ENCODE data around the gene NSD2.

NSD2 gene

GRCh38 chr4:1943928-1944327 lies 72.7 kb downstream of the NSD2 start:
- no peak overlapping the region for H3K27ac ChIP-seq
- POLR2A ChIA-PET (ENCODE audit: low non-redundant PET): no interaction called here
- no peak for DNase-seq (ENCODE audit: low spot score)
- CTCF ChIA-PET: no interaction called here
- no peak for TF ChIP-seq CTCF (conservative IDR thresholded peaks at IDR 0.05; ENCODE audit: low read depth)

- CTCF ChIA-PET: interaction anchor here (0.7 kb wide), 1 partner anchor 17 kb away, joined by 9 read pairs; no protein-coding TSS in a partner anchor
- POLR2A ChIA-PET (ENCODE audit: low non-redundant PET): no interaction called here
- DNase-seq (ENCODE audit: low spot score): no peak
- TF ChIP-seq CTCF (conservative IDR thresholded peaks at IDR 0.05; ENCODE audit: low read depth): no peak
- peak overlapping the region; percentile 20 for H3K27ac ChIP-seq
These were observed 74.1 kb downstream of the NSD2 start for GRCh38 chr4:1945124-1945895.

GRCh38 chr4:1945912-1946311 lies 74.7 kb downstream of the NSD2 start:
- ChIA-PET POLR2A (ENCODE audit: low non-redundant PET) (no interaction called here), CTCF (interaction anchor here (0.7 kb wide), 1 partner anchor 16 kb away, joined by 9 read pairs; no protein-coding TSS in a partner anchor)
- DNase-seq (ENCODE audit: low spot score): no peak
- no peak for TF ChIP-seq CTCF (conservative IDR thresholded peaks at IDR 0.05; ENCODE audit: low read depth)
- no peak overlapping the region for H3K27ac ChIP-seq

GRCh38 chr4:1948232-1948631 lies 77.0 kb downstream of the NSD2 start:
- no peak for TF ChIP-seq CTCF (conservative IDR thresholded peaks at IDR 0.05; ENCODE audit: low read depth)
- CTCF ChIA-PET: interaction anchor here (0.6 kb wide), 1 partner anchor 121 kb away, joined by 3 read pairs; no protein-coding TSS in a partner anchor
- POLR2A ChIA-PET (ENCODE audit: low non-redundant PET): no interaction called here
- no peak overlapping the region for H3K27ac ChIP-seq
- no peak for DNase-seq (ENCODE audit: low spot score)

GRCh38 chr4:1948892-1949436 lies 77.8 kb downstream of the NSD2 start:
- ChIA-PET CTCF (interaction anchor here (0.6 kb wide), 1 partner anchor 122 kb away, joined by 3 read pairs; no protein-coding TSS in a partner anchor), POLR2A (ENCODE audit: low non-redundant PET) (interaction anchor here (0.7 kb wide), 1 partner anchor 145 kb away, joined by 3 read pairs; no protein-coding TSS in a partner anchor)
- H3K27ac ChIP-seq: 0 out of 2 replicates have a peak overlapping the region, but pooled peaks have one; percentile 13
- no peak for TF ChIP-seq CTCF (conservative IDR thresholded peaks at IDR 0.05; ENCODE audit: low read depth)
- no peak for DNase-seq (ENCODE audit: low spot score)

- ChIA-PET POLR2A (ENCODE audit: low non-redundant PET) (no interaction called here), CTCF (no interaction called here)
- no peak for DNase-seq (ENCODE audit: low spot score)
- no peak for TF ChIP-seq CTCF (conservative IDR thresholded peaks at IDR 0.05; ENCODE audit: low read depth)
- no peak overlapping the region for H3K27ac ChIP-seq
These were observed 79.2 kb downstream of the NSD2 start for GRCh38 chr4:1950369-1950768.

All from RWPE1 (cell line).